H1 (cell line): ENCODE data around the gene AP3S1. TPM values are rescaled to one million over a fixed set of nuclear protein-coding genes. Genes with fewer than 3 reads are reported as not detected.

ENCODE experiments used
- CTBP2 ChIP-seq: IDR thresholded peaks from 2 replicates; pipeline ENCODE4 v1.7.0; 2011; ENCODE audit warnings: borderline replicate concordance, mild to moderate bottlenecking, moderate library complexity, mixed read lengths, low read length; ENCODE audit not compliant: insufficient read depth, insufficient read length
- GABPA ChIP-seq: IDR thresholded peaks from 2 replicates; pipeline ENCODE4 v1.6.1; 2011; ENCODE audit warnings: mild to moderate bottlenecking, low read length, moderate library complexity, borderline replicate concordance; ENCODE audit not compliant: insufficient read depth
- HDAC2 ChIP-seq, 2 experiments: fragments of 300-600 bp in 1 of 2; sonication (generic) in 1 of 2; IDR thresholded peaks; 2 replicates each; pipeline ENCODE4 v1.6.1; 2011 to 2012; ENCODE audit warnings: low read depth in 2 of 2, low read length in 2 of 2, mild to moderate bottlenecking in 2 of 2, moderate library complexity in 2 of 2, borderline replicate concordance in 1 of 2, inconsistent platforms in 1 of 2
- MAFK ChIP-seq: IDR thresholded peaks from 2 replicates; pipeline ENCODE4 v1.6.1; 2012; ENCODE audit warnings: low read depth, mild to moderate bottlenecking, improper control_type of control experiment, low read length
- SAP30 ChIP-seq: fragments of 300-600 bp; sonication (generic); IDR thresholded peaks from 2 replicates; pipeline ENCODE4 v1.7.1; 2012; ENCODE audit warnings: low read length, moderate library complexity, mild to moderate bottlenecking, inconsistent platforms; ENCODE audit not compliant: insufficient read depth, insufficient replicate concordance
- SIN3A ChIP-seq, 2 experiments: IDR thresholded peaks in 1 of 2; conservative IDR thresholded peaks in 1 of 2; 2 replicates each; pipeline ENCODE4 v1.6.1; 2011 to 2012; ENCODE audit warnings: low read length in 2 of 2, improper control_type of control experiment in 1 of 2, low read depth in 1 of 2, mild to moderate bottlenecking in 1 of 2
- SIRT6 ChIP-seq: IDR thresholded peaks from one replicate; pipeline ENCODE4 v1.7.1; 2012; ENCODE audit warnings: low read length, inconsistent platforms
- polyA plus RNA-seq, 7 experiments: library from polyadenylated mRNA; depleted of rRNA in 3 of 7; stranded (reverse) in 5 of 7; unstranded in 2 of 7; fragments of >200 nt in 5 of 7; fragments of 200-250 nt in 2 of 7; gene quantifications; 1 replicate in 5 of 7; 2 replicates in 1 of 7; 4 replicates in 1 of 7; pipeline versions ENCODE4 v1.2.1 to v1.2.3, GENCODE V29; 2011 to 2013; ENCODE audit warnings: missing spikeins in 2 of 7, mixed read lengths in 2 of 7
- total RNA-seq: library from RNA; stranded (reverse); fragmentation: NEBNext Ultra II Directional; extraction: Animal tissue kit (Norgen Biotek cat#: 25700); gene quantifications from 2 replicates; pipeline ENCODE4 v1.2.1, GENCODE V29; 2021

Gene AP3S1
- total and polyA plus RNA-seq, 2 of the 8 experiments (the other 6 are each of a cell fraction or from before 2014, with no cell fraction given) = 26.6 to 72.7 TPM

- no peak for TF ChIP-seq HDAC2 (IDR thresholded peaks at IDR 0.05; ENCODE audit: borderline replicate concordance in 1 of 2, low read depth in 2 of 2, low read length in 2 of 2)
- no peak for TF ChIP-seq SIRT6
- no peak for TF ChIP-seq MAFK
- TF ChIP-seq CTBP2 = no peak
- no peak for TF ChIP-seq GABPA
- TF ChIP-seq SIN3A (conservative IDR thresholded peaks at IDR 0.05 in 1 of 2, IDR thresholded peaks at IDR 0.05 in 1 of 2; ENCODE audit: low read depth in 1 of 2, low read length in 2 of 2) = no peak
- no peak for TF ChIP-seq SAP30
Observed at GRCh38 chr5:115892021-115892420, 50.3 kb downstream of the AP3S1 start (continued).
